ENCODE results near the gene CCDC27.

CCDC27 gene

DNA sequence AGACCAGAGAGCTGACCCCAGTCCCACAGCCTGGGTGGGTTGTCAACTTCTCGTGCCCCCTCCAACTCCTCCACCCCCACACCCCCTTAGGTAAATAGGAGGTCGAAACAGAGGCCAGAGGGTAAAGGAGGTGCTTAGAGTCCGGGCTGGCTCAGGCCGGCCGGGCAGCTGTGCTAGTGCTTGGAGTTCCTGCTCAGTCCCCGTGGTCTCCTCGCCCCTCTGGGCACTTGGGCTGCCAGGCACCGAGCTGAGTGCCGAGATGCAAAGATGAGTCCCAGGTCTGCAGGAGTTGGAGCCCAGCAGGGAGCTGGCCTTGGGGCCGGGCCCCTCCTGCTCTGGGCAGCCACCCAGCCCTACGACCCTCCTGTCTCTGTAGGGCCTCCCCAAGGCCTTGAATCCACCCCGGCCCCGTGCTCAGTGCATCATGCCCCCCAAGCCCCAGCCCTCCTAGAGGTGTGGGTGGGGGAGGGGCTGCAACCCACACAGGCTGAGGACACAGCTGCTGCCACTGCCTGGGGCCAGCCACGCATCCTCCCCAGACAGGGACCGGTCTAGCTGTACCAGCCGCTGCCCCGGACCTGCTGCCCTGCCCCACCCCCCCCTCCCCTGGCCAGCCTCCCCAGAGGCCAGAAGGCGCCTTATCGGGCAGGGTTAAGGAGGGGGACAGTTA, 22.2 kb downstream of the CCDC27 start:
- no peak for DNase-seq (ENCODE audit: extremely low read depth in 1 of 2, low read depth in 1 of 2)

DNA sequence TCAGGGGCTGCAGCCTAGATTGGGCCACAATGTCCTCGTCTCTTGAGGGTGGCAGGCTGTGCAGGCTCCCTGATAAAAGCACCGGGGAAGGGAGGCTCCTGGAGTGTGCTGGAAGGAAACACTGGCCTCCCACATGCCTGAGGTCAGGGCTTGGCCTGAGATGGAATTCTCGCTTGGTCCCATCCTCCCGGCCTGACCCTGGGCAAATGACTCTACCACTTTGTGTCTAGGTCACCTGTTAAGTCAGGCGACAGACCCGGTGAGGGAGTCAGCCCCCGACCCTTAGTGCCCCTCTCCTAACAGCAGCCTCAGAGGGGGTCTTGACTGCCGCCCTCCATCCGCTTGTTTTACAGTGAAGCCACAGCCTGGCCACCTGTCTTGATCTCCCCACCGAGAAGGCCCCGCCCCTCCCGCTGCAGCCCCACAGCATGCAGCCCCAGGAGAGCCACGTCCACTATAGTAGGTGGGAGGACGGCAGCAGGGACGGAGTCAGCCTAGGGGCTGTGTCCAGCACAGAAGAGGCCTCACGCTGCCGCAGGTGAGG, 22.8 kb downstream of the CCDC27 start:
- no peak for DNase-seq (ENCODE audit: extremely low read depth in 1 of 2, low read depth in 1 of 2)

DNA sequence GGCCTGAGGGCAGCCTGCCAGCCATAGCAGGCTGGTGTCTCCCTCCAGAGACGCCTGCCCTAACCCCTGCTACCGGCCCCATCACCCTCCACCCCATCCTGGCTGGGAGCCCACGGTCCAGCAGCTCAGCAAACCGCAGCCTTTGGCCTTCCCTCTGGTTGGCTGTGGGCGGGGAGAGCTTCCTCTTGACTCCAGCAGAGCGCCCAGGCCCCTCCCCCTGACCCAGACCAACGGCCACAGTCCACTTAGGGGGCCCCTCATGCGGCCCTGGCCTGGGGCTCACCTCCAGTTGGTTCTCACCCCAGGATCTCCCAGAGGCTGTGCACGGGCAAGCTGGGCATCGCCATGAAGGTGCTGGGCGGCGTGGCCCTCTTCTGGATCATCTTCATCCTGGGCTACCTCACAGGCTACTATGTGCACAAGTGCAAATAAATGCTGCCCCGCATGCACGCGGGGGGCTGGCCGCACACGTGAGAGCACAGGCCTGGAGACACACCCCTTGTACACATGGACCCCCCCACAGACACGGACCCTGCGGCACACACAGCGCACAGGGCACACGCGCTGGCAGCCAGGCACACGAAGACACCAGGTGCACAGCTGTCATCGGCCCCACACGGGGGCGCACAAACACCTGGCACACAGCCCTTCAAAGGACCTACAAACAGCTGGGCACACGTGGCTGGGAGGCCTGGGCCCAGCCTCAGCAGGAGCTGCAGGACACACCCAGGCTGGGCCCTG, 23.4 kb downstream of the CCDC27 start:
- peak in 1 of 2 donors; percentile 46 for DNase-seq (ENCODE audit: extremely low read depth in 1 of 2, low read depth in 1 of 2)

DNA sequence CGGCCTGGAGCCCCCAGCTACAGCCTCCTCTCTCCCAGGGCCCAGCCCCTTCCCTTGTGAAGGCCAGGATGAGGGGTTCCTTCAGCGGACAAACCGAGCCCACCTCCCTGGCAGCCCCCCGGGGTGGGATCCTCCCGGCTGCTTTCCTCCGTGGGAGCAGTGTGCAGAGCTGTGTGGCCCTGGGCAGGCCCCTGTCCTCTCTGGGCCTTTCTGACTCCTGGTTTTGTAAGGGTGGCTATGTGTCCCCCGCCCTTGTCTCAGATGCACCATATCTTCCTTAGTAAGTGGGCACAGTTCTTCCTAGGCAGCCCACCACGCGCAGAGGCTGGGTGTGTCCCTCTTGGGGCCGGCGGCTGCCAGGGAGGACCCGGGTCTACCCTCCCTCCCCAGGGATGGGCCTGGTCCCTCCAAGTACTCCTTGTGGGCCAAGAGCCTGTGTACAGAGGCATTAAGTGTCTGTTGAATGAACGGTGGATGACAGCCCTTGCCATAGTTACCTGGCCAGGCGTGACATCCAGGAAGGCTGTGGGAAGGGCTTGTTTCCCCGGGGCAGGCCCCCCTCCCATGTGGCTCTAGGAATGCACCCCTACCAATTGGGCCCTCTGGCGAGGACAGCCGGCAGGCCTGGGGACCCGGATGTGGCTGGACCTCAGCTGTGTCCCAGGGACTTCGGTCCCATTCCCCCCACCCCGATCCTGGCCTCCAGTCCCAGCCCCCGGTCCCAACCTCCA, 24.1 kb downstream of the CCDC27 start:
- DNase-seq (ENCODE audit: extremely low read depth in 1 of 2, low read depth in 1 of 2): no peak

DNA sequence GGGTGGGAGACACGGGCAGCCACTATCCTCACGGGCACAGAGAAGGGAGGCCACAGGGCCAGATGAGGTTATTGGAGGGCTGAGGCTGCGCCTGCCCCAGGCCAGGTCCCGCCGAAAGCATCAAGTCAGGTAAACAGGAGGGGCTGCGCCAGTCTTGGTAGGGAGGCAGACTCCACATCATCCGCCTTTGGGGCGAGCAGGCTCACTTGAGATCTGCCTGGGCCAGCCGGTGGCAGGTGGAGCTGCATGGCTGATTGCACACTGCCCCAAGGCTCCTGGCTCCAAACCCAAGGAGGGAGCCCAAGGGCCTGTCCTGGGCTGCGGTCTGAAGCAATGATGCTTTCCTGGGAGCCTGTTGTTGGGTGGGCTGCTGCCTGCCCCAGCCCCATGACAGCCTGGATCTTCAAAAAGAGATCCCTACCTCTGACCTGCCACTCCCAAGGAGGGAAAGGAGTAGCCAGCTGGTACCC, 24.9 kb downstream of the CCDC27 start:
- DNase-seq (ENCODE audit: extremely low read depth in 1 of 2, low read depth in 1 of 2): no peak

DNA sequence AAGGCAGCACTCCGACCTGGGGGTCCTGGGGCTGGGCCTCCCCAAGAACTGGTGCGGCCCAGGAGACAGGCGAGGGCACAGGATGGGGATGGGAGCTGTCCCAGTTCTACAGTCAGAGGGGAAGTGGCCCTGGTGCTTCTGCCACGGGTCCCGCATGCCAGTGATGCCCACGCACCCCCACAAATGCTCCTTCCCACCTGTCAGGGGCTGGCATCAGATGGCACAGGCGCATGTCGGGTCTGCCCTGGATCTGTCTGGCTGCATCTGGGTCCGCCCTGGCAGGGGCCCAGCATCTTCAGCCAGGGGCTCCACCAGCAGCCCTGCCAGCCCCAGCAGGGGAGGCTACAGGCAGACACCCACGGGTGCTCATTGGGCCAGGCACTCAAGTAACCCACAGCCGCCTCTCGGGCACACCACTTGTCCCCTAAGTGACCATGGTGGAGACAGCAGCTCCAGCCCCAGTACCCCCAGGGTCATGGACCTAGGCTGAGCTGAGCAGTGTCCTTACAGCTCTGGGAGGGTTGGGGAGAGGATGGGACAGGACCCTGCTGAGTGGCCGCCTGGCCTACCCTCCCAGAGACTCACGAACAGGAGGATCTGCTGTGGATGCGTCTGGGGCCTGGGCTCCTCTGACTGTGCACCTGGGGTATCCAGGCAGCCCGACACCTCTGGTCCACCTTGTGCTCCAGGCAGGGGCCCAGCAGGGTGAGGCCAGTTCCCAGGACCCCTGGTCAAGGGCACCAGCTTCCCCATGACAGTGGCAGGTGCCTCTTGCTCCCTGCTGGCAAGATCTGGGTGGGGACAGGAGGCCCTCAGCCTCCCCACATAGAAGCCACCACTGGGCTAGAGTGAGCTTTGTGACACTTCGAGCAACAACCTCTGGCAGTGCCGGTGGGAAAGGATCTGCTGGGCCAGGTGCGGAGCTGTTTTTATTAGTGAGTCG, 25.7 kb downstream of the CCDC27 start:
- DNase-seq (ENCODE audit: extremely low read depth in 1 of 2, low read depth in 1 of 2): no peak

DNA sequence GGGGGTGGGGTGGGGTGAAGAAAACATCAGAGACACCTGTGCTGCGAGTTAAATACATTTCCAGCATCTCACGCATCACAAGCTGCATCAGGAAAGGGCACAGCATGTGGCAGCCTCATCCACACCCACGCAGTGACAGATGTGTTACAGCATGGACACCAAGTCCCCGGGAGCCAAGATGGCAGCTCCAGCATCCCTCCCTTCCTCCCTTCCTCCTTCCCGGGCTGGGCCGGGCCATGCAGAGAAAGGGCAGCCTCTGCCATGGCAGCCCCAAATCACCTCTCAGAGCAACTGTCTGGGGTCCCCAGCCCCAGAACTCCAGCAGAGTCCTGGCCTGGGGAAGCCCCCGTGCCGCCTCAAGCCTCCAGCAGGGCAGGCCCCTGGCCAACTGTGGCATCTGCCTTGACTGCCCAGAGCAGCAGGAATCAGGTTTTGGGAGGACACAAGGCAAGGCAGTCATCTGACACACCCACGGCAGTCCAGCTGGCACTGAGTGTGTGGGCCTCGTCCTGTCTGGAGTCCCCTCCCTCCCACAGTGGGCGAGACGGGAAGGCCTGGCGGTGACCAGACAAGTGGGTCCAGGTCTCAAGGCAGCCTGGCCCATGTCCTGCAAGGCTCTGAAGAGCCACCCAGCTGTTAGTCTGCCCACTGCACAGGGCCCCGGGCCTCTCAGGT, 26.5 kb downstream of the CCDC27 start:
- no peak for DNase-seq (ENCODE audit: extremely low read depth in 1 of 2, low read depth in 1 of 2)

DNA sequence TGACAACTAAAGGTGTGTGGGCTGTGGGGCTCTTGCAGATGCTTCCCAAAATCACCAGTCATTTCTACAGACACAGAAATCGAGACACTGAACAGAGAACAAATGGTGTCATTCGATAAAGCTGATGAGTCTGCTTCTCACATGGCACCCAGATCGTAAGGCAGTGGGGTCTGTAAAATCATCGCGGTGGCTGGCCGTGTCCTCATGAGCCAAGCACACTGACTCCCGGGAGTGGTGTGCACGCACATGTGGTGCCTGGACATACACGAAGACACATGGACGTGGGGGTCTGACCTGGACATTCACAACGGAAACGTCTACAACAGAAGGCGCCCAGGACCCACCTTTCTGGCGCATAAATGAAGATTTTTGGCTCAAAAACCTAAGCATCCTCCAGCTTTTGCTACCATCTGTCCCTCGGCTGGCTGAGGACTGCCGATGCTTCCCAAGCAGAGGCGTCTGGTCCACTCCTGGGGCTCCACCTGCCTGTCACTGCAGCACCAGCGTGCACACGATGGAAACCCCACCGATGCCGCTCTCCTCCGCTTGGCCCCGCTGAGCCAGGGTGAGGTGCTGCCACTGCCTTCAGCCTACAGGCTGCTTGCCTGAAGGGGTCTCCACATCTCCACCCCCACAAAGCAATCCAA, 27.1 kb downstream of the CCDC27 start:
- no peak for DNase-seq (ENCODE audit: extremely low read depth in 1 of 2, low read depth in 1 of 2)

DNA sequence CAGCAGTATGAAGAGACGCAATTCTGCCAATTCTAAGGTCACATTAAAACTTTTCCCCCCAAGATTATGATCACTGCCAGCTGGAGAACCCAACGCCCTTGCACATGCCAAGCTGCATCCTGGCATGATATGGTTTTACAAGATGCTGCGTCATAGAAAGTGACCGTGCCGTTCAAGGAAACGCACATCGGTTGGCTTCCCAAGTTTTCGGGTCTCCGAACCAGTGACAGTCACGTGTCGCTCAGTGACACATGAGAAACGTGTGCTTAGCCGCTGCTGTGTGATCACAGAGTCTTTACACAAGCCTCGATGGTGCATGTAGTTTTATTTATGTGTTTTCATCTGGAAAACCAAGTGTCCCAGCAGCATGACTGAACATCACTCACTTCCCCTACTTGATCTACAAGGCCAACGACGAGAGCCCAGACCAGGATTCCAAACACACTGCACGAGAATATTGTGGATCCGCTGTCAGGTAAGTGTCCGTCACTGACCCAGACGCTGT, 27.7 kb downstream of the CCDC27 start:
- no peak for DNase-seq (ENCODE audit: extremely low read depth in 1 of 2, low read depth in 1 of 2)

DNA sequence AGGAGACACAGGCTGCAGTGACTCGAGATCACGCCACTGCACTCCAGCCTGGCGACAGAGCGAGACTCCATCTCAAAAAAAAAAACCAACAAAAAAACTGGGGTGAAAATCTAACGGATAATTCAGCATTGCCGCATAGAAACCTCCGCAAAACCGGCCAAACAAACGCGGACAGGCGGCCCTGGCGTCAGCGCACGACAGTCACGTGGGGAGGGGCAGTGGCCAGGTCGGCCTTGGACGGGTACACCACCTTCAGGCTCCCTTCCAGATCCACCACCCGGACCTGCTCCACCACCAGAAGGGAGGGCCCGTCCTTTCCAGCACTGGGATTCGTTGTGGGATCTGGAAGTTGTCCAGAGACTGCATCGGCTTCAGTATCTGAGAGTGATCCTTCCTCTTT, 28.7 kb downstream of the CCDC27 start:
- DNase-seq (ENCODE audit: extremely low read depth in 1 of 2, low read depth in 1 of 2): no peak

DNA sequence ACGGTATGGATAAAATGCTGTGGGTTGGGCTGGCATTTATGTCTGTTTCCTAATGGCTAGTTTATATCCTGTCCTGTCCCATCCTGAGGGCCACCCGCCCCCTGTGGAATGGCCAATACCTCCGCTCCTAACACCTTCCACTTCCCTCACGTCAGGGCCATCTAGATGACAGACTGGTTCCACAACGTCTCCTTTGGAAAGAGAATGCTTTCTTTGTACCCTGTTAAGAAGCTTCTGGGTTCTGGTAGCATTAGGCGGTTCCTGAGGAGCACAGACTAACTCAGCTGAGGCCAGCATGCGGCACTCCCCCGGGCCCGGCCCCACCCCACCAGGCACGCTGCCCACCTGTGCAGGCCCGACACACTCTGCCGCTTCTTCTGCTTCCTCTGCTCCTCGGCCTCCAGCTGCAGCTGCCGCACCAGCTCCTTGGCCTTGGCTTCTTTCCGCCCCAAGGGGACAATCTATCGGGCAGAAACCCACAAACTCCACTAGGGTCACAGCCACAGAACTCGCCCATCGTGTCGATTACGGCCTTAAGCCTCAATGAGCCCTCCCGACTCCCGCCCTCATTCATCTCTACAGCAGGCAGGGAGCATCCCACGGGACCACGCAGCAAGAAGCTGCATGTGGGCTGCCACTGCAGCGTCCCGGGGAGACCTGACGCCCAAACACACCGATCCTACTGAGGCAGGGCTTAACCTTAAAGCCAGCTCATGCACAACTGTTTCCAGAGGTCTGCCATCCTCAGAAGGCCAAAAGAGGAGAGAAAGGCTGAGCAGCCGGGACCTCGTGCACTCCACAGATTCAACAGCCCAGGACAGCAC, 31.6 kb downstream of the CCDC27 start:
- DNase-seq (ENCODE audit: extremely low read depth in 1 of 2, low read depth in 1 of 2): no peak

DNA sequence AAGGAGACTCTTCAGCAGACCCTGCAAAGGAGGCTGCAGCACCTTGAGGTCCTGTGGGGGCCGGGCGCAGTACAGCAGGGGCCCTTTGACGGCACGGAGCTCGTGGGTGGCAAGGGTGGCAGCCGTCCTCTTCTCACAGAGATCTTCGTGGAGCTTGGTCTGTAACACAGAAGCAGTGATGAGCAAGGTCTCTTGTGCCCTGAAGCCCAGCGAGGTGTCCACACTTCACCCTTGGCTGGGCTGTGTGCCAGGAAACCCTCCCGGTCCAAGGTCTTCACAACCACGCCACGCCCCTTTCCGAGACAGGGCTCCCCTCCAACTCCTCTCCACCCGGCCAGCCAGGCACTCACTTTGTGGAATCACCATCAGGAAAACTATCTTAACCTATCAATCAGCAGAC, 32.8 kb downstream of the CCDC27 start:
- DNase-seq (ENCODE audit: extremely low read depth in 1 of 2, low read depth in 1 of 2): no peak

DNA sequence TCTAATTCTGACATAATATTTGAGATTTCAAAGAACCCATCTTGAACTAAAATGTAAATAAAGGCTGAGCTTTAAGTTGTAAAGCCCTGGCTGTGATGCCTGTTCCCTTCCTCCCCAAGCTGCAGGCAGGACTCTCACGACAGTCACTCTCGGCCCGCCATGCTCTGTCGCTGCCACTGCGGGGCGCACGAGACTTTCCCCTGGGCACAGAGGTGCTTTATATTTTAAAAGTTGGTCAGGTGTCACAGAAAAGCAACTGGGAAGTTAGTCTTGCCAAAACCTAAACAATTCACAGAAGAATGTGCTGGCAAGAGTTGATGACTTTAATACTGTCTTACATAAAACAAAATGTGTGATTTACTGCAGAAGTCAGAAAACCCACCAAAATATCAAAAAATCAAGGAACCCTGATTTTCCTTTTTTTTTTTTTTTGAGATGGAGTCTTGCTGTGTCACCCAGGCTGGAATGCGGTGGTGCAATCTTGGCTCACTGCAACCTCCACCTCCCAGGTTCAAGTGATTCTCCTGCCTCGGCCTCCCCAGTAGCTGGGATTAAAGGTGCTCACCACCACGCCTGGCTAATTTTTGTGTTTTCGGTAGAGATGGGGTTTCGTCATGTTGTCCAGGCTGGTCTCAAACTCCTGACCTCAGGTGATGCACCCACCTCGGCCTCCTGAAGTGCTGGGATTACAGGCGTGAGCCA, 33.4 kb downstream of the CCDC27 start:
- no peak for DNase-seq (ENCODE audit: extremely low read depth in 1 of 2, low read depth in 1 of 2)

DNA sequence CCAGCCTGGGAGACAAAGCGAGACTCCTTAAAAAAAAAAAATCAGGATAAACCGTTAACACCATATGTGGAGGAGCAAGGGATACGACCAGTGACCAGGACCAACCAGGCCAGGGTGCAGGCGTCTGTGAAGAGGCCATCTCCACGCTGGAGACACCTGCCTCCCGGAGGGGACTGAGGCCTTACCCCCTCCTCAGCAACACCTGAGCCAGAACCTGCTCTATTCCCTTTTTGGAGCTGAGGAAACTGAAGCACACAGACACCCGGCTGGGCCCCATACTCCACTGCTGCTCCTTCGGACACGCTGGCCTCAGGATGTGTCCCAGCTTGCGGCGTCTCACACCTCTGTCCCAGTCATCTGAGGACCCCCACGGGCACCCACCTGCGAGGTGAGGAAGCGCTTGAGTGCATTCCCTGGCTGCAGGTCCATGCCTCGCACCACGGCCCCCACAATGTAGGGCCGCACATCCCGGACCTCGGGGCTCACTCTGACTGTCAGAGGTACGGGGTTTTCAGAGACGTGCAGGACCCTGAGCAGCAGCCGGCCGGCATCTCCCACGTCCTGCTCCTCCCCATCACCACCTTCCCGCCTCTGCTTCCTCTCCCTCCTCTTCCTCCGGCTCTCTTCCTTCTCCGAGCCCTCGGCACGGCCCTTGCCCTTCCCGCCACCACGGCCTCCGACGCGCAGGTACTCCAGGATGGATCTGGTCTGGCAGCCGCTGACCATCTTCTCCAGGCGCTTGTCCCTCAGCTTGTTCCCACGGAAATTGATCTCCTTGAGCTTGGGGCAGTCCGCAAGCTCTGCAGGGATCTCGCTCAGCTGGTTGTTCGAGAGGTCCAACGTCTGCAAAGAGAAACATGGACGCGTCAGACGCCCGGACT, 34.5 kb downstream of the CCDC27 start:
- no peak for DNase-seq (ENCODE audit: extremely low read depth in 1 of 2, low read depth in 1 of 2)

DNA sequence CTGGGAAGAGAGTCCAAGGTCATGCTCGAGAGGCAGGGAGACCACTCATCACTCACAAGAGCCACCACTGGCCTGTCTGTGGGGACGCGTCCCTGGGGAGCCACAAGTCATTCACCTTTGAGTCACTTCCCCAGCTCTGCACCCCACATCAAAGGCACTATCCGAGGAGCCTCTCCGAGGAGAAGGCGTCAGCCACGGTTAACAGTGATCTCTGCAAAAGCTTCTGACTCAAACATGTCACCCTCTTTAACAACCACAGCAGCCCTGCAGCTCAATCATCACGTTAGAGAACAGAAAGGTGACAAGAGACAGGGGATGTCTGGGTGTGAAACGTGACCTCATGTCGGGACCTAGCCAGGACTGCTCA, 35.1 kb downstream of the CCDC27 start:
- peak in 1 of 2 donors; percentile 75 for DNase-seq (ENCODE audit: extremely low read depth in 1 of 2, low read depth in 1 of 2)

DNA sequence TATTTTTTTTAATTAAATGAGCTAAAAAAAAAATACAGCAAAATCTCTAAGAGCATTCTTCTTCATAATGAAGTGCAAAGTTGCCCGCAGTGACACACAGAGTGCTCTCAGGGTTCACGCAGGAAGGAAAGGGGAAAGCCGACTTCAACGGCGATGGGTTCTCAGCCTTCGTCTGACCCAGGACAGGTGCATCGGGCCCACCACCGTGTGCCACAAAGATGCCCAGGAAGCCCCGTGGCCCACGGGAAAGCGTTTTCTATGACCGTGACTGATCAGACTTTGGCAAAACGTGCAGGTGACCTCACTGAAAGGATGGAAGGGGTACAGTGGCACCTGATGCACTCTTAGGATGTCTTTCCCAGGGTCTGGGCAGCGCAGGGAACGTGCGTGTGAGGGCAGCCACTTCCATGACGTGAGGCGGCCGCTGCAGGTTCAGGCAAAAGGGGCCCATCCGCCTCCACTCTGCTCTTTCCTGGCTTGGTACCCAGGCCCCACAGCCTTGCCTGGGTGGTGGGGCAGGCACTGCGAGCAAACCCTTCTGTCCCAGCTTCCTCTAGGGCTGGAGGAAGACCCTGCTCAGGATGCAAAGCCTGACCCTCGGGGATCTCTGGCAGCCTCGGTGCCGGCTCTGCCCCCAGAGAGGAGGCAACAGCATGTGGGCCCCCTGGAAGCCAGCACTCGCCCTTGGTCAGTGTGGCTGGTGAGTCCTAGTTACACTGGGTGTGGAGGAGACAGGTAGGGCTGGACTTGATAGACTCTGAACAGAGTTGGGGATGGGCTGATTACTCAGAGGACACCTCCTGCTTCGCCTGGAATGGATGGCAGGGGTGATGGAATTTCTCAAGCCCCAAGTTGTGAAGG, 35.7 kb downstream of the CCDC27 start:
- no peak for DNase-seq (ENCODE audit: extremely low read depth in 1 of 2, low read depth in 1 of 2)

All from stimulated activated CD8-positive, alpha-beta memory T cell treated with anti-CD3 and anti-CD28 coated beads, Interleukin-7, amount 100 ng/mL, for 48 hours (primary cell).